Activated CD8-positive, alpha-beta memory T cell treated with anti-CD3 and anti-CD28 coated beads, Interleukin-2, amount 50 U/mL, for 24 hours (primary cell): ENCODE data around the gene IL12A.

ENCODE experiments used
- DNase-seq: peaks from one replicate; pipeline ENCODE4 v3.0.0-alpha.2; 2020; ENCODE audit errors: extremely low read depth

Gene IL12A

GRCh38 chr3:160027541-160028195 is 39.0 kb downstream of the IL12A start:
- DNase-seq = no peak

- DNase-seq = no peak
Measured at GRCh38 chr3:160035757-160036156, 47.1 kb downstream of the IL12A start.

GRCh38 chr3:160038862-160039562 is 50.4 kb downstream of the IL12A start:
- no peak for DNase-seq

GRCh38 chr3:160040181-160040580 is 51.5 kb downstream of the IL12A start:
- no peak for DNase-seq

GRCh38 chr3:160041465-160041864 is 52.8 kb downstream of the IL12A start:
- DNase-seq = no peak

GRCh38 chr3:160044121-160044520 is 55.5 kb downstream of the IL12A start:
- DNase-seq = no peak
